Loucy (cell line): ENCODE data around the gene ELAVL2.

ENCODE experiments used
- H2AFZ ChIP-seq: fragments of 200-600 bp; sonication (generic); 2 replicates; pipeline ENCODE4 v1.6.0; 2016; ENCODE audit warnings: antibody characterized with exemption, mild to moderate bottlenecking, low read length, moderate library complexity
- H3F3A ChIP-seq: fragments of 200-600 bp; 2 replicates; pipeline ENCODE4 v1.6.0; 2016; ENCODE audit warnings: antibody characterized with exemption, low read depth, mild to moderate bottlenecking
- H3K27me3 ChIP-seq: fragments of 200-600 bp; sonication (generic); 2 replicates; pipeline ENCODE4 v1.6.1; 2014; ENCODE audit warnings: low read length, mild to moderate bottlenecking; ENCODE audit not compliant: insufficient read depth, poor library complexity, severe bottlenecking
- H3K36me3 ChIP-seq: fragments of 200-600 bp; sonication (generic); 2 replicates; pipeline ENCODE4 v1.6.1; 2016; ENCODE audit warnings: low read length; ENCODE audit not compliant: insufficient read depth
- H3K4me1 ChIP-seq: fragments of 200-600 bp; sonication (generic); 2 replicates; pipeline ENCODE4 v1.5.1; 2014; ENCODE audit warnings: low read length, mild to moderate bottlenecking; ENCODE audit not compliant: insufficient read depth, poor library complexity, severe bottlenecking
- H3K4me2 ChIP-seq: fragments of 200-600 bp; sonication (generic); 2 replicates; pipeline ENCODE4 v1.6.0; 2014; ENCODE audit warnings: antibody characterized with exemption, low read length, low read depth, mild to moderate bottlenecking; ENCODE audit not compliant: poor library complexity, severe bottlenecking
- H3K4me3 ChIP-seq: fragments of 200-600 bp; sonication (generic); 2 replicates; pipeline ENCODE4 v1.5.1; 2014; ENCODE audit warnings: low read length, mild to moderate bottlenecking, mixed read lengths; ENCODE audit not compliant: poor library complexity, severe bottlenecking
- H3K79me2 ChIP-seq: fragments of 200-600 bp; sonication (generic); 2 replicates; pipeline ENCODE4 v1.6.1; 2014; ENCODE audit warnings: low read length; ENCODE audit not compliant: insufficient read depth
- H3K9ac ChIP-seq: fragments of 200-600 bp; sonication (generic); 2 replicates; pipeline ENCODE4 v1.6.0; 2014; ENCODE audit warnings: mild to moderate bottlenecking, low read depth, low read length, moderate library complexity; ENCODE audit not compliant: poor library complexity, severe bottlenecking
- H3K9me2 ChIP-seq: fragments of 200-600 bp; sonication (generic); replicated peaks from 2 replicates; pipeline ENCODE4 v1.6.1; 2016; ENCODE audit warnings: low read depth, low read length, mixed read lengths
- H3K9me3 ChIP-seq: fragments of 200-600 bp; sonication (generic); 2 replicates; pipeline ENCODE4 v1.6.1; 2014; ENCODE audit warnings: mild to moderate bottlenecking, antibody characterized with exemption, low read length, low read depth; ENCODE audit not compliant: insufficient read depth
- H4K20me1 ChIP-seq: fragments of 200-600 bp; sonication (generic); 2 replicates; pipeline ENCODE4 v1.6.0; 2014; ENCODE audit warnings: antibody characterized with exemption, low read length, mild to moderate bottlenecking; ENCODE audit not compliant: insufficient read depth, poor library complexity, severe bottlenecking
- CTCF ChIP-seq: fragments of 200-600 bp; sonication (generic); conservative IDR thresholded peaks from 2 replicates; pipeline ENCODE4 v1.5.1; 2014; ENCODE audit warnings: mild to moderate bottlenecking, antibody characterized with exemption, low read length
- EZH2phosphoT487 ChIP-seq: fragments of 200-600 bp; IDR thresholded peaks from 2 replicates; pipeline ENCODE4 v1.6.1; 2018; ENCODE audit warnings: antibody characterized with exemption, mild to moderate bottlenecking, moderate library complexity, borderline replicate concordance

Gene ELAVL2

DNA sequence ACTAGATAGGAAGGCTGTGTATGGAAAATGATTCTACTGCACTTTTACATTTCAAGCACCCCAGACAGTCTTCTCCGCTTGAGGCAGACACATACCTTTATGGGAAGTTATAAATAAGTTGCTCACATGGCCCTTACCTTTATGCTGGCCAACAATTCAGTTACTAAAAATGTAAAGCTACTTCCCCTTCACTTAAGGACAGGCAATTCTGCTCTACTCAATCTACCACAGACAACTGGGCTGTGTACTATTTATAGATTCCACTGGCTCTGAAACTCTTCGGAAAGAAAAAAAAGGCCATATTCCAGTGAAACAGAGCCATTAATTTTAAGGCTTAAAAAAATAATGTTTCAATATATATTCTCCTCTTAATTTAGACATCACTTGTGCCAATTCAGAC, 59.4 kb downstream of the ELAVL2 start:
- no peaks in the 10 kb centered on the region for H4K20me1 ChIP-seq
- no peak overlapping the region for H2AFZ ChIP-seq
- H3K9ac ChIP-seq: no peak overlapping the region
- H3K27me3 ChIP-seq: no peaks in the 10 kb centered on the region
- no peaks in the 10 kb centered on the region for H3K4me1 ChIP-seq
- H3K4me3 ChIP-seq: no peak overlapping the region
- H3F3A ChIP-seq: no peaks in the 10 kb centered on the region
- H3K79me2 ChIP-seq: no peaks in the 10 kb centered on the region
- H3K9me2 ChIP-seq: no peaks in the 10 kb centered on the region
- TF ChIP-seq EZH2phosphoT487: no peak
- TF ChIP-seq CTCF: no peak
- H3K36me3 ChIP-seq: no peaks in the 10 kb centered on the region
- H3K9me3 ChIP-seq: no peaks in the 10 kb centered on the region
- H3K4me2 ChIP-seq: no peak overlapping the region

DNA sequence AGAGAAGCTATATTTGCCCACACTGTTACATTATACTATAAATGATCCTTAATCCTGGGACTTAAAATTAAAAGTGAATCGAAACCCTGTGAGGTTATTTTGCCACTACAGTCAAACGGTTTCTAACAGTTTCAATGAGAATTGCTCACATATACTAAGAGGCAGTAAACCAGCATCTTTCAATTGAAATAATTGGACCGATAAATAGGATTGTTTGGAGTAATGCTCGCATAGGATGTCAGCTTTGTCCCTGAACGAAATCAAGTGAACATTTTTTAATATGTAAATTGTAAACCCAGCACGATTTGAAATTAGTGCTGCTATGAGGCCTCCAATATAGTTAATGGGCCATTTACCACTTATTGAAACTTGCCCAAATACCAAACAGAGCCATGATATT, 60.5 kb downstream of the ELAVL2 start:
- Histone ChIP-seq H3K9ac (no peak overlapping the region), H3K9me2 (no peaks in the 10 kb centered on the region), H2AFZ (no peak overlapping the region), H3K4me1 (no peaks in the 10 kb centered on the region), H3K4me2 (no peak overlapping the region), H3K79me2 (no peaks in the 10 kb centered on the region), H3K4me3 (no peak overlapping the region), H4K20me1 (no peaks in the 10 kb centered on the region), H3F3A (no peaks in the 10 kb centered on the region), H3K27me3 (no peaks in the 10 kb centered on the region), H3K36me3 (no peaks in the 10 kb centered on the region), H3K9me3 (no peaks in the 10 kb centered on the region)
- TF ChIP-seq CTCF (no peak), EZH2phosphoT487 (no peak)

DNA sequence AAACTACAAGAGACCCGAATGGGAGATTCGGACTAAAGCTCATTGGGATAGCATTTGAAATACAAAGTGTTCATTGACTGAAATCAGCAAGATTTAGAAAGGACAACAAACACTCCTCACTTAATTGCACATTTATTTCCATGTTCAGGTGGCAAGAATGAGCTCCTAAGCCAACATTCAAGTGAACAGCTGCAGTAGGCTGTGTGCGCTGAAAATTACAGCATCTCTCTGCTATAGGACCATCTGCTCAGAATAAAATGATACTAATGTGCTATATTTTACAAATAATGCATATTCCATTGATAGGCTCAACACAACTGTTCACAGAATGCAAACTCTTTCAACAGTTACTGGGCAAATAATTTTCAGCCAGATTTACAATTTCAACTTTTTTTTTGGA, 61.8 kb downstream of the ELAVL2 start:
- no peaks in the 10 kb centered on the region for H4K20me1 ChIP-seq
- no peaks in the 10 kb centered on the region for H3K9me2 ChIP-seq
- H3K9ac ChIP-seq: no peak overlapping the region
- no peaks in the 10 kb centered on the region for H3K79me2 ChIP-seq
- H3K4me3 ChIP-seq: no peak overlapping the region
- no peaks in the 10 kb centered on the region for H3F3A ChIP-seq
- no peaks in the 10 kb centered on the region for H3K9me3 ChIP-seq
- no peak overlapping the region for H3K4me2 ChIP-seq
- H3K27me3 ChIP-seq: no peaks in the 10 kb centered on the region
- no peaks in the 10 kb centered on the region for H3K4me1 ChIP-seq
- H3K36me3 ChIP-seq: no peaks in the 10 kb centered on the region
- TF ChIP-seq CTCF (no peak), EZH2phosphoT487 (no peak)
- no peak overlapping the region for H2AFZ ChIP-seq
